H1 (cell line): ENCODE data around the gene BSN. TPM values are rescaled to one million over a fixed set of nuclear protein-coding genes. Genes with fewer than 3 reads are reported as not detected.
"Not testable (repeated sequence)": the region's sequence is repeated elsewhere in the genome, so short reads cannot be mapped to it uniquely, and the experiment has no call there.

Experiments used
- CTCF ChIA-PET: fragments of 300-600 bp; sonication (Branson Sonifier 250); formaldehyde crosslinking; loops from one replicate; lab custom pipeline; 2021; ENCODE audit not compliant: partially characterized antibody; lab: Charles Lee
- POLR2A ChIA-PET: fragments of 300-600 bp; sonication (Branson Sonifier 250); formaldehyde crosslinking; loops from one replicate; lab custom pipeline; 2021; ENCODE audit warnings: inconsistent platforms; ENCODE audit not compliant: partially characterized antibody; lab: Charles Lee
- DNase-seq, 2 experiments: peaks; one replicate each; pipeline versions ENCODE4 v3.0.0 to v3.0.0-alpha.2; 2010 to 2022; ENCODE audit warnings: low spot score in 2 of 2, low read depth in 1 of 2, mixed read lengths in 1 of 2
- FAIRE-seq: peaks from 2 replicates; lab custom pipeline; 2011; peaks lifted over from hg19 to GRCh38; lab: Jason Lieb, UNC
- H2AFZ ChIP-seq: 2 replicates; pipeline ENCODE4 v1.8.1; 2012; ENCODE audit warnings: low read length, inconsistent platforms
- H2AK5ac ChIP-seq: 2 replicates; pipeline ENCODE4 v1.6.1; 2013; ENCODE audit warnings: low read depth, low read length
- H2BK120ac ChIP-seq: replicated peaks from 2 replicates; pipeline ENCODE3; 2013; ENCODE audit warnings: low read depth, low read length, inconsistent platforms
- H2BK12ac ChIP-seq: 2 replicates; pipeline ENCODE4 v1.6.1; 2013; ENCODE audit warnings: low read depth, low read length
- H2BK15ac ChIP-seq: 2 replicates; pipeline ENCODE4 v1.6.1; 2013; ENCODE audit warnings: low read length
- H2BK20ac ChIP-seq: 2 replicates; pipeline ENCODE4 v1.6.1; 2013; ENCODE audit warnings: low read length
- H2BK5ac ChIP-seq: 2 replicates; pipeline ENCODE4 v1.6.1; 2013; ENCODE audit warnings: low read depth, low read length
- H3K14ac ChIP-seq: 2 replicates; pipeline ENCODE4 v1.6.1; 2013; ENCODE audit warnings: inconsistent platforms; ENCODE audit not compliant: insufficient read length
- H3K18ac ChIP-seq: 2 replicates; pipeline ENCODE4 v1.6.1; 2013; ENCODE audit warnings: low read length; ENCODE audit errors: extremely low read depth
- H3K23ac ChIP-seq: 2 replicates; pipeline ENCODE4 v1.6.1; 2013; ENCODE audit warnings: inconsistent platforms; ENCODE audit not compliant: insufficient read length
- H3K23me2 ChIP-seq: 2 replicates; pipeline ENCODE4 v1.6.1; 2013; ENCODE audit warnings: low read depth, low read length
- H3K27ac ChIP-seq: 2 replicates; pipeline ENCODE4 v1.6.1; 2011; ENCODE audit warnings: low read depth, low read length, inconsistent platforms
- H3K27me3 ChIP-seq, 4 experiments: replicated peaks in 1 of 4; 1 replicate in 1 of 4; 2 replicates in 3 of 4; pipeline versions ENCODE4 v1.6.1 to v1.8.1; 2011 to 2013; ENCODE audit warnings: low read length in 3 of 4, mild to moderate bottlenecking in 3 of 4, inconsistent platforms in 2 of 4, mixed read lengths in 2 of 4, moderate library complexity in 1 of 4; ENCODE audit not compliant: control insufficient read depth in 3 of 4, insufficient read depth in 3 of 4; ENCODE audit errors: extremely low read depth in 1 of 4
- H3K36me3 ChIP-seq, 4 experiments: 2 replicates each; pipeline versions ENCODE4 v1.6.1 to v1.8.1; 2011 to 2013; ENCODE audit warnings: mild to moderate bottlenecking in 4 of 4, low read length in 3 of 4, moderate library complexity in 2 of 4, control low read depth in 1 of 4, inconsistent platforms in 1 of 4; ENCODE audit not compliant: insufficient read depth in 4 of 4, control insufficient read depth in 2 of 4
- H3K4ac ChIP-seq: replicated peaks from 2 replicates; pipeline ENCODE3; 2013; ENCODE audit warnings: low read length, low read depth, mixed read lengths, inconsistent platforms; ENCODE audit not compliant: insufficient read length
- H3K4me1 ChIP-seq, 4 experiments: replicated peaks in 1 of 4; 1 replicate in 1 of 4; 2 replicates in 3 of 4; pipeline versions ENCODE4 v1.6.1 to v1.8.1; 2011 to 2013; ENCODE audit warnings: low read length in 3 of 4, inconsistent platforms in 2 of 4, mixed read lengths in 1 of 4; ENCODE audit not compliant: insufficient read depth in 4 of 4, control insufficient read depth in 3 of 4
- H3K4me2 ChIP-seq, 2 experiments: 2 replicates each; pipeline versions ENCODE4 v1.6.1 to v1.8.1; 2011 to 2013; ENCODE audit warnings: low read depth in 2 of 2, low read length in 2 of 2, control low read depth in 1 of 2, inconsistent platforms in 1 of 2, mild to moderate bottlenecking in 1 of 2; ENCODE audit not compliant: insufficient read depth in 1 of 2
- H3K4me3 ChIP-seq, 4 experiments: fragments of 200-600, 300-600 bp in 1 of 4; sonication (generic), shearing (Covaris generic), sonication (Bioruptor Twin) in 1 of 4; 2 replicates each; pipeline versions ENCODE4 v1.5.1 to v1.8.1; 2011 to 2016; ENCODE audit warnings: low read length in 4 of 4, low read depth in 3 of 4, control low read depth in 2 of 4, inconsistent platforms in 2 of 4, mild to moderate bottlenecking in 2 of 4, mixed read lengths in 1 of 4, moderate library complexity in 1 of 4; ENCODE audit not compliant: insufficient read depth in 2 of 4; ENCODE audit errors: extremely low read depth in 1 of 4
- H3K56ac ChIP-seq: replicated peaks from 2 replicates; pipeline ENCODE3; 2013; ENCODE audit warnings: low read depth, mild to moderate bottlenecking, mixed read lengths, low read length, inconsistent platforms; ENCODE audit not compliant: insufficient read length
- H3K79me1 ChIP-seq: 2 replicates; pipeline ENCODE4 v1.6.1; 2013; ENCODE audit warnings: low read depth, low read length, control low read depth
- H3K79me2 ChIP-seq, 2 experiments: 2 replicates each; pipeline versions ENCODE4 v1.6.1 to v1.8.1; 2012 to 2013; ENCODE audit warnings: low read length in 2 of 2, mild to moderate bottlenecking in 2 of 2, inconsistent platforms in 1 of 2; ENCODE audit not compliant: insufficient read depth in 2 of 2, control insufficient read depth in 1 of 2
- H3K9ac ChIP-seq, 4 experiments: replicated peaks in 1 of 4; 1 replicate in 1 of 4; 2 replicates in 3 of 4; pipeline versions ENCODE4 v1.6.1 to v1.8.1; 2011 to 2013; ENCODE audit warnings: low read depth in 3 of 4, low read length in 3 of 4, control low read depth in 2 of 4, mild to moderate bottlenecking in 2 of 4, moderate library complexity in 2 of 4, inconsistent platforms in 1 of 4; ENCODE audit errors: extremely low read depth in 1 of 4
- H3K9me3 ChIP-seq, 2 experiments: 2 replicates each; pipeline versions ENCODE4 v1.6.1 to v1.8.1; 2012 to 2013; ENCODE audit warnings: mild to moderate bottlenecking in 2 of 2, moderate library complexity in 2 of 2, control low read depth in 1 of 2, inconsistent platforms in 1 of 2, low read depth in 1 of 2, low read length in 1 of 2, mixed read lengths in 1 of 2; ENCODE audit not compliant: insufficient read depth in 2 of 2
- H4K20me1 ChIP-seq, 2 experiments: replicated peaks in 1 of 2; 2 replicates each; pipeline versions ENCODE3 to v1.8.1; 2011 to 2013; ENCODE audit warnings: inconsistent platforms in 2 of 2, low read length in 2 of 2, mild to moderate bottlenecking in 1 of 2; ENCODE audit not compliant: insufficient read depth in 2 of 2, control insufficient read depth in 1 of 2
- H4K5ac ChIP-seq: 2 replicates; pipeline ENCODE4 v1.6.1; 2013; ENCODE audit warnings: low read length, low read depth, mixed read lengths, inconsistent platforms; ENCODE audit not compliant: insufficient read length
- H4K8ac ChIP-seq: 2 replicates; pipeline ENCODE4 v1.8.0; 2013; ENCODE audit warnings: mild to moderate bottlenecking, moderate library complexity, low read length, inconsistent platforms; ENCODE audit not compliant: insufficient read depth; ENCODE audit errors: extremely low read depth
- H4K91ac ChIP-seq: replicated peaks from 2 replicates; pipeline ENCODE3; 2013; ENCODE audit warnings: low read length, mixed read lengths, inconsistent platforms; ENCODE audit not compliant: insufficient read length
- ATF2 ChIP-seq: IDR thresholded peaks from 2 replicates; pipeline ENCODE4 v1.6.1; 2012; ENCODE audit warnings: low read length, inconsistent platforms
- CTBP2 ChIP-seq: IDR thresholded peaks from 2 replicates; pipeline ENCODE4 v1.7.0; 2011; ENCODE audit warnings: borderline replicate concordance, mild to moderate bottlenecking, moderate library complexity, mixed read lengths, low read length; ENCODE audit not compliant: insufficient read depth, insufficient read length
- PHF8 ChIP-seq: fragments of 200-600 bp; sonication (generic); conservative IDR thresholded peaks from 2 replicates; pipeline ENCODE4 v1.7.1; 2012; ENCODE audit warnings: low read depth, mild to moderate bottlenecking, inconsistent platforms, low read length, moderate library complexity
- WGBS, 2 experiments: shearing (Covaris generic) in 1 of 2; methylation state at CpG; one replicate each; pipeline versions ENCODE4 v1.1.6 to v1.1.7; 2013 to 2015; ENCODE audit warnings: low lambda C conversion rate in 2 of 2, mixed read lengths in 2 of 2, inconsistent platforms in 1 of 2, low coverage in 1 of 2, missing lambda C conversion rate in 1 of 2; ENCODE audit not compliant: insufficient replicate concordance in 2 of 2, insufficient coverage in 1 of 2, insufficient read length in 1 of 2; ENCODE audit errors: extremely low coverage in 1 of 2, missing lambda C conversion rate in 1 of 2; 5-methylcytosine and 5-hydroxymethylcytosine counted together
- polyA plus RNA-seq, 7 experiments: library from polyadenylated mRNA; depleted of rRNA in 3 of 7; stranded (reverse) in 5 of 7; unstranded in 2 of 7; fragments of >200 nt in 5 of 7; fragments of 200-250 nt in 2 of 7; gene quantifications; 1 replicate in 5 of 7; 2 replicates in 1 of 7; 4 replicates in 1 of 7; pipeline versions ENCODE4 v1.2.1 to v1.2.3, GENCODE V29; 2011 to 2013; ENCODE audit warnings: missing spikeins in 2 of 7, mixed read lengths in 2 of 7
- total RNA-seq: library from RNA; stranded (reverse); fragmentation: NEBNext Ultra II Directional; extraction: Animal tissue kit (Norgen Biotek cat#: 25700); gene quantifications from 2 replicates; pipeline ENCODE4 v1.2.1, GENCODE V29; 2021

Gene BSN
- total and polyA plus RNA-seq, 2 of the 8 experiments (the other 6 are each of a cell fraction or from before 2014, with no cell fraction given) = 0.60 to 3.0 TPM

GRCh38 chr3:49582177-49582576 lies 27.9 kb downstream of the BSN start (continued):
- TF ChIP-seq ATF2 (no peak), PHF8 (no peak), CTBP2 (no peak)

- H3K14ac ChIP-seq, H2BK15ac ChIP-seq, H3K4me3 ChIP-seq, H2AFZ ChIP-seq, DNase-seq, H3K36me3 ChIP-seq, H3K23me2 ChIP-seq, H3K9ac ChIP-seq, FAIRE-seq, H4K5ac ChIP-seq, H3K27me3 ChIP-seq, H2BK12ac ChIP-seq, CTCF ChIA-PET, H3K79me1 ChIP-seq, H3K9me3 ChIP-seq, H3K79me2 ChIP-seq, H2BK5ac ChIP-seq, H3K56ac ChIP-seq, H3K4me2 ChIP-seq, H2AK5ac ChIP-seq, H3K4me1 ChIP-seq, H3K18ac ChIP-seq, H2BK120ac ChIP-seq, H3K27ac ChIP-seq, H3K23ac ChIP-seq, H4K91ac ChIP-seq, H4K20me1 ChIP-seq, H3K4ac ChIP-seq, H2BK20ac ChIP-seq: not testable (repeated sequence)
- 93% methylated on average over 19 of the region's 20 CpGs; no CpG with 5 or more reads in 1 of the 2 experiments for WGBS, 2 experiments
- POLR2A ChIA-PET = interaction anchor here (1.3 kb wide), 1 partner anchor 116 kb away, joined by 3 read pairs; no protein-coding TSS in a partner anchor
- peak overlapping the region; percentile 79; the same call in 1 of the 2 replicates for H4K8ac ChIP-seq
Measured at GRCh38 chr3:49585261-49585755, 31.0 kb downstream of the BSN start.
